ENCODE measurements around the gene HMGB1. TPM values are rescaled to one million over a fixed set of nuclear protein-coding genes. Genes with fewer than 3 reads are reported as not detected.

Gene HMGB1
- total and polyA plus RNA-seq, 2 of the 13 experiments (the other 11 are each of a cell fraction or from before 2014, with no cell fraction given): 115 to 584 TPM

DNA sequence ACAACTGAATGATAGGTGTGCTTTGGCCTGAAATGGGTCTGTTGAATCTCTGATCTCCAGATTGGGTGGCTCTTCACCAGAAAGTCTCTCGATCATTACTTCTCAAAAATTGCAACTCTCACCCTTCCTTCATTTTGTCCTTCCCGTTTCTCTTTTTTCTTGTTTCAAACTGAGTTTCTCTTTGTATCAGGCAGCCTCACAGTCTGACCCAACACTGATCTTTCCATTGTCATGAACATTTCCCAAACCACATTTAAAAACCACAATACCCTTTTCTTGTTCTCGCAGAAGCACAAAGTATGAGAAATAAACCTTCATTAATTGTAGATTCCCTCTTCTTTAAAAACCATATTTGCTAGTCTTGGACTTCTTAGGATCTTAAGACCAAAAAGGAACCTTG, 33.6 kb upstream of the HMGB1 start:
- 44% methylated on average over 3 of the region's 3 CpGs for WGBS (ENCODE audit: low lambda C conversion rate)
- no peaks in the 10 kb centered on the region for H3K4me1 ChIP-seq (ENCODE audit: insufficient read depth, low read length)
- no peak overlapping the region for H2AFZ ChIP-seq (ENCODE audit: low read length)
- H3K27ac ChIP-seq (ENCODE audit: extremely low read length, insufficient read depth, low read length): no peak overlapping the region
- no TSS peak for BruUV-seq (replicated peaks)
- no peaks in the 10 kb centered on the region for H3K27me3 ChIP-seq (ENCODE audit: control insufficient read depth in 1 of 2, insufficient read depth in 2 of 2, low read length in 2 of 2)
- in situ Hi-C loops (cut with HindIII; ENCODE audit: extremely low pct_ligation_motif_present, low pct_unique_long_range_greater_than_20kb): no loop called here
- FAIRE-seq (no peak), DNase-seq (ENCODE audit: low spot score) (no peak), ATAC-seq (no peak)
- intact Hi-C loops (cut with micrococcal nuclease; ENCODE audit: unreplicated experiment): no loop called here
- H3K9me3 ChIP-seq (ENCODE audit: low read length): no peaks in the 10 kb centered on the region
- H3K79me2 ChIP-seq (ENCODE audit: insufficient read depth, low read length): no peaks in the 10 kb centered on the region
- no peaks in the 10 kb centered on the region for H3K36me3 ChIP-seq (replicated peaks in 1 of 2; ENCODE audit: control insufficient read depth in 1 of 2, insufficient read depth in 2 of 2, low read length in 2 of 2)
- H4K20me1 ChIP-seq (ENCODE audit: insufficient read depth, low read length): no peaks in the 10 kb centered on the region
- CTCF ChIA-PET (ENCODE audit: low intra/inter-chr PET ratio, low total read pairs): no interaction called here
- no peak overlapping the region for H3K4me3 ChIP-seq (replicated peaks in 1 of 3; ENCODE audit: insufficient read depth in 1 of 3, low read depth in 2 of 3, low read length in 3 of 3)
- no peak overlapping the region for H3K4me2 ChIP-seq (ENCODE audit: low read depth, low read length)
- H3K9ac ChIP-seq (ENCODE audit: insufficient read depth, low read depth, low read length): no peak overlapping the region
- POLR2A ChIA-PET: no interaction called here
- TF ChIP-seq FOSL1 (CRISPR knock-in tag; IDR thresholded peaks at IDR 0.05; ENCODE audit: borderline replicate concordance) (no peak), ZC3H4 (CRISPR knock-in tag; IDR thresholded peaks at IDR 0.05; ENCODE audit: borderline replicate concordance) (no peak), HNF4A (CRISPR knock-in tag; IDR thresholded peaks at IDR 0.05) (no peak), ZNF761 (CRISPR knock-in tag; conservative IDR thresholded peaks at IDR 0.05) (no peak), CCAR2 (optimal IDR thresholded peaks at IDR 0.05; ENCODE audit: low read depth, low read length) (no peak)
- TF ChIP-seq, protein P1, sequence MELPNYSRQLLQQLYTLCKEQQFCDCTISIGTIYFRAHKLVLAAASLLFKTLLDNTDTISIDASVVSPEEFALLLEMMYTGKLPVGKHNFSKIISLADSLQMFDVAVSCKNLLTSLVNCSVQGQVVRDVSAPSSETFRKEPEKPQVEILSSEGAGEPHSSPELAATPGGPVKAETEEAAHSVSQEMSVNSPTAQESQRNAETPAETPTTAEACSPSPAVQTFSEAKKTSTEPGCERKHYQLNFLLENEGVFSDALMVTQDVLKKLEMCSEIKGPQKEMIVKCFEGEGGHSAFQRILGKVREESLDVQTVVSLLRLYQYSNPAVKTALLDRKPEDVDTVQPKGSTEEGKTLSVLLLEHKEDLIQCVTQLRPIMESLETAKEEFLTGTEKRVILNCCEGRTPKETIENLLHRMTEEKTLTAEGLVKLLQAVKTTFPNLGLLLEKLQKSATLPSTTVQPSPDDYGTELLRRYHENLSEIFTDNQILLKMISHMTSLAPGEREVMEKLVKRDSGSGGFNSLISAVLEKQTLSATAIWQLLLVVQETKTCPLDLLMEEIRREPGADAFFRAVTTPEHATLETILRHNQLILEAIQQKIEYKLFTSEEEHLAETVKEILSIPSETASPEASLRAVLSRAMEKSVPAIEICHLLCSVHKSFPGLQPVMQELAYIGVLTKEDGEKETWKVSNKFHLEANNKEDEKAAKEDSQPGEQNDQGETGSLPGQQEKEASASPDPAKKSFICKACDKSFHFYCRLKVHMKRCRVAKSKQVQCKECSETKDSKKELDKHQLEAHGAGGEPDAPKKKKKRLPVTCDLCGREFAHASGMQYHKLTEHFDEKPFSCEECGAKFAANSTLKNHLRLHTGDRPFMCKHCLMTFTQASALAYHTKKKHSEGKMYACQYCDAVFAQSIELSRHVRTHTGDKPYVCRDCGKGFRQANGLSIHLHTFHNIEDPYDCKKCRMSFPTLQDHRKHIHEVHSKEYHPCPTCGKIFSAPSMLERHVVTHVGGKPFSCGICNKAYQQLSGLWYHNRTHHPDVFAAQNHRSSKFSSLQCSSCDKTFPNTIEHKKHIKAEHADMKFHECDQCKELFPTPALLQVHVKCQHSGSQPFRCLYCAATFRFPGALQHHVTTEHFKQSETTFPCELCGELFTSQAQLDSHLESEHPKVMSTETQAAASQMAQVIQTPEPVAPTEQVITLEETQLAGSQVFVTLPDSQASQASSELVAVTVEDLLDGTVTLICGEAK (IDR thresholded peaks at IDR 0.05): no peak
- TF ChIP-seq, protein P1 (CRISPR knock-in tag; IDR thresholded peaks at IDR 0.05): no peak
- TF ChIP-seq, protein P2, sequence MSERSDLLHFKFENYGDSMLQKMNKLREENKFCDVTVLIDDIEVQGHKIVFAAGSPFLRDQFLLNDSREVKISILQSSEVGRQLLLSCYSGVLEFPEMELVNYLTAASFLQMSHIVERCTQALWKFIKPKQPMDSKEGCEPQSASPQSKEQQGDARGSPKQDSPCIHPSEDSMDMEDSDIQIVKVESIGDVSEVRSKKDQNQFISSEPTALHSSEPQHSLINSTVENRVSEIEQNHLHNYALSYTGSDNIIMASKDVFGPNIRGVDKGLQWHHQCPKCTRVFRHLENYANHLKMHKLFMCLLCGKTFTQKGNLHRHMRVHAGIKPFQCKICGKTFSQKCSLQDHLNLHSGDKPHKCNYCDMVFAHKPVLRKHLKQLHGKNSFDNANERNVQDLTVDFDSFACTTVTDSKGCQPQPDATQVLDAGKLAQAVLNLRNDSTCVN (CRISPR knock-in tag; IDR thresholded peaks at IDR 0.05; ENCODE audit: borderline replicate concordance): no peak
- TF ChIP-seq, protein P3, sequence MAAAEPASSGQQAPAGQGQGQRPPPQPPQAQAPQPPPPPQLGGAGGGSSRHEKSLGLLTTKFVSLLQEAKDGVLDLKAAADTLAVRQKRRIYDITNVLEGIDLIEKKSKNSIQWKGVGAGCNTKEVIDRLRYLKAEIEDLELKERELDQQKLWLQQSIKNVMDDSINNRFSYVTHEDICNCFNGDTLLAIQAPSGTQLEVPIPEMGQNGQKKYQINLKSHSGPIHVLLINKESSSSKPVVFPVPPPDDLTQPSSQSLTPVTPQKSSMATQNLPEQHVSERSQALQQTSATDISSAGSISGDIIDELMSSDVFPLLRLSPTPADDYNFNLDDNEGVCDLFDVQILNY (CRISPR knock-in tag; conservative IDR thresholded peaks at IDR 0.05): no peak
- TF ChIP-seq, protein P4, sequence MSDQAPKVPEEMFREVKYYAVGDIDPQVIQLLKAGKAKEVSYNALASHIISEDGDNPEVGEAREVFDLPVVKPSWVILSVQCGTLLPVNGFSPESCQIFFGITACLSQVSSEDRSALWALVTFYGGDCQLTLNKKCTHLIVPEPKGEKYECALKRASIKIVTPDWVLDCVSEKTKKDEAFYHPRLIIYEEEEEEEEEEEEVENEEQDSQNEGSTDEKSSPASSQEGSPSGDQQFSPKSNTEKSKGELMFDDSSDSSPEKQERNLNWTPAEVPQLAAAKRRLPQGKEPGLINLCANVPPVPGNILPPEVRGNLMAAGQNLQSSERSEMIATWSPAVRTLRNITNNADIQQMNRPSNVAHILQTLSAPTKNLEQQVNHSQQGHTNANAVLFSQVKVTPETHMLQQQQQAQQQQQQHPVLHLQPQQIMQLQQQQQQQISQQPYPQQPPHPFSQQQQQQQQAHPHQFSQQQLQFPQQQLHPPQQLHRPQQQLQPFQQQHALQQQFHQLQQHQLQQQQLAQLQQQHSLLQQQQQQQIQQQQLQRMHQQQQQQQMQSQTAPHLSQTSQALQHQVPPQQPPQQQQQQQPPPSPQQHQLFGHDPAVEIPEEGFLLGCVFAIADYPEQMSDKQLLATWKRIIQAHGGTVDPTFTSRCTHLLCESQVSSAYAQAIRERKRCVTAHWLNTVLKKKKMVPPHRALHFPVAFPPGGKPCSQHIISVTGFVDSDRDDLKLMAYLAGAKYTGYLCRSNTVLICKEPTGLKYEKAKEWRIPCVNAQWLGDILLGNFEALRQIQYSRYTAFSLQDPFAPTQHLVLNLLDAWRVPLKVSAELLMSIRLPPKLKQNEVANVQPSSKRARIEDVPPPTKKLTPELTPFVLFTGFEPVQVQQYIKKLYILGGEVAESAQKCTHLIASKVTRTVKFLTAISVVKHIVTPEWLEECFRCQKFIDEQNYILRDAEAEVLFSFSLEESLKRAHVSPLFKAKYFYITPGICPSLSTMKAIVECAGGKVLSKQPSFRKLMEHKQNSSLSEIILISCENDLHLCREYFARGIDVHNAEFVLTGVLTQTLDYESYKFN (CRISPR knock-in tag; conservative IDR thresholded peaks at IDR 0.05): no peak

All from HepG2 (cell line).